ENCODE data around the gene CHAF1B.

Gene CHAF1B

DNA sequence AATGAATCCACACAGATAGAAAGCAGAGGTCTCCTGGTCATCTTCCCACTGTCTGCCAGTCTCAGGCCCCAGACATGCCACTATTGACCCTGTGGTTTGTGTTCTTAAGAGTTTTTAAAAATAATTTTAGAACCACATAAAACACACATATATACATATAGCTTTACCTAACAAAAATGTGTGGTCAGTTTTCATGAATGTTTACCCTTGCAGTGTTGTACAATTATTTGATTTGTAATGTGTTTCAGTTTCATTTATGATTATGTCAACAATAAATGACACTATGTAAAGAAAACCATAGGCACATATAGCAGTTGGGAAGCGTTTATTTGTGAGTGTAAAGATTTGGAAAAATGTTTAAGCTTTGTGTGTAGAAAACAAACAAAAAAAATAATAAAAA lies 17.1 kb downstream of the CHAF1B start:
- TF ChIP-seq POLR2A (IDR thresholded peaks at IDR 0.05; ENCODE audit: low read length) (no peak), GATA1 (IDR thresholded peaks at IDR 0.05; ENCODE audit: low read depth, low read length) (no peak)
- no peak for DNase-seq

DNA sequence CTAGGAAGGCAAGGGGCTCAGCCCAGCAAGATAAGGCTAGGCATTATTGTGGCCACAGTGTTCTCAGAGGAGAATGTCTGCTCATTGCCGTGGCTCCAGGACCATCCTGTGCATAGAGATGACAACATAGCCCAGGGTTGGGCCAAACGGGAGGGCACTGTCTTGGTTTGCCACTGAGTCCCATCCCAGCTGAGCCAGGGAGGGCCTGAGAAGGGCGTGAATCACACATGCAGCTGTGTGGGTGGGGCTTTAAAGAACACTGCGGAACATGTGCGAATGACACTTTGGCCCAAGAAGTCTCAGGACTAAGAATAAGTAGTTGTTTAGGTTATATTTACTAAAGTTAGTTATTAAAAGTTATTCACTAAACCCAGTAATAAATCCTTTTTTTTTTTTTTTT lies 18.5 kb downstream of the CHAF1B start:
- TF ChIP-seq GATA1 (IDR thresholded peaks at IDR 0.05; ENCODE audit: low read depth, low read length), result no peak
- TF ChIP-seq POLR2A (IDR thresholded peaks at IDR 0.05; ENCODE audit: low read length), result no peak
- DNase-seq, result no peak

DNA sequence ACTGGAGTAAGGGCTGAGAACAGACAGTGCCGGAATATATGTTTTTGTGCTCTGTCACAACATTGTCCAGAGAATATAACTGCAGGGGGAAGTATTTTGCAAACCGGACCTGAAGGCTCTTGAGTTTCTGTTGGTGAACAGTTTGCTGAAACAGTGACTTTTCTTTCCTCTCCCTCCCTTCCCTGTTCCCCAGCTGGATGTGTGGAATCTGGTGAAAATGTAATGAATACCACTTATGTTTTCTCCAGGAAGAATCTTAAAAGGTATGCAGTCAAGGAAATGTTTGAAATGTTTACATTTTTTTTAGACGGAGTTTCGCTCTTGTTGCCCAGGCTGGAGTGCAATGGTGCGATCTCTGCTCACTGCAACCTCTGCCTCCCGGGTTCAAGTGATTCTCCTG lies 23.4 kb downstream of the CHAF1B start:
- no peak for TF ChIP-seq GATA1 (IDR thresholded peaks at IDR 0.05; ENCODE audit: low read depth, low read length)
- no peak for TF ChIP-seq POLR2A (IDR thresholded peaks at IDR 0.05; ENCODE audit: low read length)
- DNase-seq, result no peak

DNA sequence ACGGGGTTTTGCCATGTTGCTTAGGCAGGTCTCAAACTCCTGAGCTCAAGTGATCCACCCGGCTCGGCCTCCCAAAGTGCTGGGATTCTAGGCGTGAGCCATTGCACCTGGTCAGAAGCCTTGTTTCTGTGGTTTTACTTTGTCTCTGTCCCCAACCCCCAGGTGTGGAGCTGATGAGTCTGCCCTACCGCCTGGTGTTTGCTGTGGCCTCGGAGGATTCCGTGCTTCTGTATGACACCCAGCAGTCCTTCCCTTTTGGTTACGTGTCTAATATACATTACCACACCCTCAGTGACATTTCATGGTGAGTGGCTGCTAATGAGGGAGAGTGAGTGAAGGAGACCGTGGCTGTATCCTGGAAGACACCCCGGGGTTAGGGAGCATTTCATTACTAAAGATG lies 26.1 kb downstream of the CHAF1B start:
- DNase-seq, result no peak
- no peak for TF ChIP-seq GATA1 (IDR thresholded peaks at IDR 0.05; ENCODE audit: low read depth, low read length)
- TF ChIP-seq POLR2A (IDR thresholded peaks at IDR 0.05; ENCODE audit: low read length), result no peak

DNA sequence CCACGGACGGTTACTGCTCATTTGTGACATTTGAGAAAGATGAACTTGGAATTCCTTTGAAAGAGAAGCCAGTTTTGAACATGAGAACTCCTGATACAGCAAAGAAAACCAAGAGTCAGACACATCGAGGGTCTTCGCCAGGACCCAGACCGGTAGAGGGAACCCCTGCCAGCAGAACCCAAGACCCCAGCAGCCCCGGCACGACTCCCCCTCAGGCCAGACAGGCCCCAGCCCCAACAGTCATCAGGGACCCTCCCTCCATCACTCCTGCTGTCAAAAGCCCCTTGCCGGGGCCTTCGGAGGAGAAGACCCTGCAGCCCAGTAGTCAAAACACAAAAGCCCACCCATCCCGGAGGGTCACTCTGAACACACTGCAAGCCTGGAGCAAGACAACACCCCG lies 27.7 kb downstream of the CHAF1B start:
- no peak for DNase-seq
- TF ChIP-seq POLR2A (IDR thresholded peaks at IDR 0.05; ENCODE audit: low read length) (no peak), GATA1 (IDR thresholded peaks at IDR 0.05; ENCODE audit: low read depth, low read length) (no peak)

DNA sequence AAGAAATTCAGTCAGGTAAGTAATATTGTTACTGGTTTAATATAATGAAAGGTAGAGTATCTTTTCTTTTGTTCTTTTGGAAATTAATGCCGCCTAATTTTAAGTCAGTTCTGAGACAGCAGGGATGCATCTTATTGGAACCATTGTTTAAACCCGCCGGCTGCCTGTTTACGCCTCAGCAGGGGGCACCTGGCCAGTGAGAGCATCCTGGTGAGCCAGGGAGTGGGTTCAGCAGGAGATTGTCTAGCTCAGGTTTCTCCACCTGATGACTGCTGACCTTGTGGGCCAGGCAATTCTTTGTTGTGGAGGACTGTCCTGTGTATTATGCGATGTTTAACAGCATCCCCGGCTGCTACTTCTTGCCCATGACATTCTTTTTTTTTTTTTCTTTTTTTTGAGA lies 30.2 kb downstream of the CHAF1B start:
- DNase-seq, result no peak
- TF ChIP-seq GATA1 (IDR thresholded peaks at IDR 0.05; ENCODE audit: low read depth, low read length), result no peak
- TF ChIP-seq POLR2A (IDR thresholded peaks at IDR 0.05; ENCODE audit: low read length), result no peak

DNA sequence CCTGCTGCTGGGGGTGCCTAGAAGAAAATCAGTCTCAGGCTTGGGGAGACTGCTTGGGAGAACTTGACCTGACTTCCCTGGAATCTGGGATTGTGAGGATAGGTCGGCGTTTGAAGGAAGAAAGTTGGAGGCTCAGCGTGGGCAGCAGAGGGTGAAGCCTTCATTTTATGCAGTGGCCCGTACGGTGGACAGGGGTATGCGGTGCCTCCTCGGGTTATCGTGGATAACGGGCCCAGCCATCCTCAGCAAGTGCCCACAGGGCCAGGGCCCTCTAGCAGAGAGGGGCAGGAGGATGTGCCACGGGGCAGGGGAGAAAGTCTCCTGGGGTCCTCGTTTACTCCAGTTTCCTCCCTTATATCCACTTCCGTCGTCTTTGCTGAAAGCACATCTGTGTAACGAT lies 34.0 kb downstream of the CHAF1B start:
- no peak for DNase-seq
- TF ChIP-seq POLR2A (IDR thresholded peaks at IDR 0.05; ENCODE audit: low read length), result no peak
- no peak for TF ChIP-seq GATA1 (IDR thresholded peaks at IDR 0.05; ENCODE audit: low read depth, low read length)

DNA sequence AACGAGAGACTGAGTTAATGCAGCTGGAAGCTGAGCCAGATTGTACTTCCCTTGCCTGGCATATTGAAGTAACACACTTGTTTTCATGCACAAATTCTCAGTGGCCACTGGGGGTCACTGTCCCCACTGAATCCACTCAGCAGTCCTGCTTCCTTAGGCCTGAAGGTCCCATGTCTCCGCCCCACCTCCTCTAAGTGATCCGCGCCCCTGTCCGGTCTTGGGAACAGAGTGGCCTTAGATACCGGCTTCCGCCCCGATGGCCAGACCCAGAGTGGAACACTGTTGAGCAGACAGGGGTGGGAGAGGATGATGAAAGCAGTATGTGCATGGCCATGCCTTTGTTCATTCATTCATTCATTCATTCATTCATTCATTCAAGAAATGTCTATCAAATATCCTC lies 34.8 kb downstream of the CHAF1B start:
- peak; percentile 82 to 89 for DNase-seq
- no peak for TF ChIP-seq POLR2A (IDR thresholded peaks at IDR 0.05; ENCODE audit: low read length)
- TF ChIP-seq GATA1 (IDR thresholded peaks at IDR 0.05; ENCODE audit: low read depth, low read length), result no peak

DNA sequence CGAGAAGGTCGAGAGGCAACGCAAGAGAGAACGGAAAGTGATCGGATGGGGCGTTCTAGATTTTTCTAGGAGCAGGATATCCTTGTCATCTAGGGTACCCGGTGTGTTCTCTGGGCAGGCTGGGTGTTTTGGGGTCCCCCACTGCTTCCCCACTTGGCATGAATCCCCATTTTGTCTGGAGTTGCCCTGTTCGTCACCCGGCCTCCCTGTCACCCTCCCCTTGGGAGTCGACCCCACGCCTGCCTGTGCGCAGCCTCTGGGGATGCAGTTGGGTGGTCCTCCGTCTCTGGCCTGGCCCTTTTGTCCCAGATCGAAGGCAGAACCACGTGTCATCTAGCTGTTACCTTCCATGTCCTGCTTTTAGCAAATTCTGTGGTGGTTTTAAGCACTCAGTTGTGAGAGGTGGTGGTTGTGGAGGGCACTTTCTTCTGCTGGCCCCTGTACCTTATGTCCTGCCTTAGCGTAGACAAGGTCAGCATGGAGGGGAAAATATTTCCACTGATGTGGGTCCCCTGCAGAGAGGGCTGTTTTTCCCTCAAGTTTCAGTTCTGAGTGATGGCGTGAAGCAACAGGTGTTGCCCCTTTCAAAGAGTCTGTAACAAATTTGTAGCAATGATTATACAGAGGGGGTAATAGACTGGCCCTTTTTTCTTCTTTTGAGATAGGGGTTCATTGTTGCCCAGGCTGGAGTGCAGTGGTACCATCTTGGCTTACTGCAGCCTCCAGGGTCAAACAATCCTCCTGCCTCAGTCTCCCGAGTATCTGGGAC lies 35.6 kb downstream of the CHAF1B start:
- TF ChIP-seq POLR2A (IDR thresholded peaks at IDR 0.05; ENCODE audit: low read length), result no peak
- no peak for TF ChIP-seq GATA1 (IDR thresholded peaks at IDR 0.05; ENCODE audit: low read depth, low read length)
- no peak for DNase-seq

DNA sequence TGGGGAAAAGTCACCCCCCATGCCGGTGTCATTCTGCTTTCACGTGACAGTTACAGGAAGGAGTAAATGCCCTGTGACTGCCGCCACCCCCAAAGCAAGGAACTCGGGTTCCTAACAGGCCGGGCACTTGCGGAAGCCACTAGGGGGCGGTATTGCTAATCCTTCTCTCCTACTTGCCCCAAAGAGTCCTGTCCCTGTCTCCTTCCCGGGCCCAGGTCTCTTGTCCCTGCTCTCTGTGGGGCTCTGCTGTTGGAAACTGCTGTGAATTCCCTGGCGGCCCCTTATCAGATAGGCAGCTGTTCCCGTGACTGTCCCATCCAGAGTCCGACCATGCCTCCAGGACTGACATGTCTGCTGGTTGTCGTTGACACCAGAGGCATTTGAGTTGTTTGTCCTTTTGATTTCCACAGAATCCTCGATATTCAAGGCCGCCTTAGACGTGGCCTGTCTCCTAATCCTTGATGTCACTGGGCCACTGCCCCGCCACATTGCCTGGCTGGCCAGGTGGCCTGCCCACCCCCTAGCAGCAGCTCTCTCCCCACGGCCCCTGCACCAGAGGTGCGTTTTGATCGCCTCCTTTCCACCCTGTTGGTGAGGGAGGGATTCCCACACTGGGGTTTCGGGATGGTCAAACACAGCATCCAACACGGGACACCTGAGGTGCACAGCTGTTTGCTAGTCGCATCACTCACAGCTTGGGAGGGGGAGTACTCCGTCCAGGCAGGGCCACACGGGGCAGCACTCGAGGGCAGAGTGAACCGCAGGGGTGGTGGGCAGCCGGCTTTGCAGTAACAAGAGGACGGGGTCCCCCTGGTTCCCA lies 37.3 kb downstream of the CHAF1B start:
- TF ChIP-seq GATA1 (IDR thresholded peaks at IDR 0.05; ENCODE audit: low read depth, low read length) (no peak), POLR2A (IDR thresholded peaks at IDR 0.05; ENCODE audit: low read length) (no peak)
- peak; percentile 78 to 88 for DNase-seq

DNA sequence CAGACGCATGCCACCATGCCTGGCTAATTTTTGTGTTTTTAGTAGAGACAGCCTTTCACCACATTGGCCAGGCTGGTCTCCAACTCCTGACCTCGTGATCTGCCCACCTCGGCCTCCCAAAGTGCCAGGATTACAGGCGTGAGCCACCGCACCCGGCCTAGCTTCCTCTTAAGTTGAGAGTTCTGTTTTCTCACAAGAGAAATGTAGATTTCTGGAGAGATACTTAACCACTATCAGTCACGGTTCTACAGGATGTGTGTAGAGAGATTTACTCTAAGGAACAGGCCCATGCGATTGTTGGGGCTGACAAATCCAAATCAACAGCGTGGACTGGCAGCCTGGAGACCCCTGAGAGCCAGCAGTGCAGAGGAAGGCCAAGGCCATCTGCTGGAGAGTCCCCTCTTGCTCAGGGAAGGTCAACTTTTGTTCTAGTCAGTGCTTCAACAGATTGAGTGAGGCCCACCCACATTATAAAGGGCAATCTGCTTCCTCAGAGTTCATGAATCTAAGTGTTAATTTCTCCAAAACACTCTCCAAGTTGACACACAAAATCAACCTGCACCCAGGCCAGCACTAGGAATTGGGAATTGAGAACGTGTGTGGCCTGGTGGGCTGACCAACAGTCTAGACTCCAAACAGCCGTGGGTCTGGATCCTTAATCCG lies 38.7 kb downstream of the CHAF1B start:
- no peak for DNase-seq
- TF ChIP-seq POLR2A (IDR thresholded peaks at IDR 0.05; ENCODE audit: low read length) (no peak), GATA1 (IDR thresholded peaks at IDR 0.05; ENCODE audit: low read depth, low read length) (no peak)

DNA sequence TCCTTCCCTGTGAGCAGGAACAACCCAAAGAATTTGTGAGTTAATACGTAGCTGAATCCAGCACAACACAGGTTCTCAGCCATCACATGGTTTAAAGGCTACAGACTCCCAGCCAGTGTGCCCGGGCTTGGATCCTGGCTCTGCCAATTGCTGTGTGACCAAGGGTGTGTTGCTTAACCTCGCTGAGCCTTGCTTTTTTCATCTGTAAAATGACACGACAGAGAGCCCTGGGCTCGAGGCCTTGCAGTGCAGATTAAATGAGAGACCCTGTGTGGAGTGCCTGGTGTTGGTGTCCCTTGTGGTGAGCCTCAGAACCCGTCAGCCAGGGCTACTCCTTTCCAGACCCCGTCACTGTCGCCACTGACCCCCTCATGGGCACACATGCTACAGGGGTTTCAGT lies 39.4 kb downstream of the CHAF1B start:
- TF ChIP-seq POLR2A (IDR thresholded peaks at IDR 0.05; ENCODE audit: low read length), result no peak
- no peak for TF ChIP-seq GATA1 (IDR thresholded peaks at IDR 0.05; ENCODE audit: low read depth, low read length)

DNA sequence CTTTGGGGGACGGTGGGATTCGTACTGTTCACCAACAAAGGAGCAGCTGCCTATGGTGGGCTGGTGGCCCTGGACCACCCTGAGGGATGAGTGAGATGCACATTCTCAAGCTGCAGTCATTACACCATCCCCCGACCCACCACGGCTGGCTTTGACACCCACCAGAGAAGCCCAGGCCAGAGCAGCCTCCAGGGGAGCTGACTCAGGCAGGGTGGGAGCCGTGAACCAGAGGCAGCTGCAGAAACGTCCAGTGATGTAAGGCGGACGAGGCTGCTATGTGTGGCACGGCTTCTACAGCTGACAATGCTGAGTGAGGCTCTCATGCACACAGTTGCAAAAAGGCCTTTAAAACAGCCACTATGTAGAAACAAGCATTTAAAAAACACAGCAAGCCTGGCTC lies 40.1 kb downstream of the CHAF1B start:
- DNase-seq, result no peak
- TF ChIP-seq POLR2A (IDR thresholded peaks at IDR 0.05; ENCODE audit: low read length) (no peak), GATA1 (IDR thresholded peaks at IDR 0.05; ENCODE audit: low read depth, low read length) (no peak)

More for the DNA sequence above, 39.4 kb downstream of the CHAF1B start:
- no peak for DNase-seq

DNA sequence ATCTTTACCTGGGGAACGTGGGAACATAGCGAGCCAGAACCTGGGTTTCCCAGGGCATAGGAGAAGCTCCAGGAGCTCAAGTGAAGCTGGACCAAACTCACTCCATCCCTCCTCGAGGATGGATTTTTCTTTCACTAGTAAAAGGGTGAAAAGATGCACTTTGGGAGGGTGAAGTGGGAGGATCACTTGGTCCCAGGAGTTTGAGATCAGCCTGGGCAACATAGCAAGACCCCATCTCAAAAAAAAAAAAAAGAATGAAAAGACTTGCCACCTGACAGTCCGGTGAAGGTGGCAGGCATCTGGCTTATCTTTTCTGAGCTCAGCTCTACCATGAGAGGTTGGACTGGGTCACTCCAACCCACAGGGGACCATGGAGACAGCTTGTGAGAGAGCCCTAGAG lies 42.3 kb downstream of the CHAF1B start:
- no peak for DNase-seq
- TF ChIP-seq POLR2A (IDR thresholded peaks at IDR 0.05; ENCODE audit: low read length), result no peak
- TF ChIP-seq GATA1 (IDR thresholded peaks at IDR 0.05; ENCODE audit: low read depth, low read length), result no peak

All from erythroblast (primary cell).